Smooth muscle cell (in vitro differentiated cells): ENCODE results near the gene HYLS1. TPM values are rescaled to one million over a fixed set of nuclear protein-coding genes. Genes with fewer than 3 reads are reported as not detected.

ENCODE experiments used
- DNase-seq: peaks from one replicate; lab custom pipeline; 2025; ENCODE audit not compliant: unreplicated experiment; lab: John Stamatoyannopoulos, UW
- H2AFZ ChIP-seq: fragments of 200-600 bp; sonication (generic); 2 replicates; pipeline ENCODE4 v1.6.0; 2016; ENCODE audit warnings: antibody characterized with exemption, low read depth, mild to moderate bottlenecking
- H3F3A ChIP-seq: fragments of 200-600 bp; sonication (generic); 2 replicates; pipeline ENCODE4 v1.6.0; 2017; ENCODE audit warnings: antibody characterized with exemption, low read depth
- H3K27ac ChIP-seq: fragments of 200-600 bp; sonication (generic); 2 replicates; pipeline ENCODE4 v1.5.1; 2016; ENCODE audit warnings: low read depth, mild to moderate bottlenecking
- H3K27me3 ChIP-seq: fragments of 200-600 bp; sonication (generic); 2 replicates; pipeline ENCODE4 v1.6.1; 2016; ENCODE audit warnings: low read depth, mild to moderate bottlenecking
- H3K36me3 ChIP-seq: fragments of 200-600 bp; sonication (generic); 2 replicates; pipeline ENCODE4 v1.5.1; 2016; ENCODE audit warnings: low read depth
- H3K4me1 ChIP-seq: fragments of 200-600 bp; sonication (generic); 2 replicates; pipeline ENCODE4 v1.5.1; 2016; ENCODE audit warnings: low read depth
- H3K4me2 ChIP-seq: fragments of 200-600 bp; sonication (generic); 2 replicates; pipeline ENCODE4 v1.6.0; 2016; ENCODE audit warnings: mild to moderate bottlenecking
- H3K4me3 ChIP-seq: fragments of 200-600 bp; sonication (generic); 2 replicates; pipeline ENCODE4 v1.5.1; 2016; ENCODE audit warnings: mild to moderate bottlenecking
- H3K79me2 ChIP-seq: fragments of 200-600 bp; sonication (generic); 2 replicates; pipeline ENCODE4 v1.6.0; 2016; ENCODE audit warnings: low read depth, mild to moderate bottlenecking
- H3K9ac ChIP-seq: fragments of 200-600 bp; sonication (generic); 2 replicates; pipeline ENCODE4 v1.6.0; 2016; ENCODE audit warnings: low read depth
- H3K9me3 ChIP-seq: fragments of 200-600 bp; sonication (generic); replicated peaks from 2 replicates; pipeline ENCODE4 v1.5.1; 2016; ENCODE audit warnings: low read depth
- H4K20me1 ChIP-seq: fragments of 200-600 bp; sonication (generic); 2 replicates; pipeline ENCODE4 v1.6.0; 2016; ENCODE audit warnings: low read depth
- CTCF ChIP-seq: fragments of 200-600 bp; sonication (generic); IDR thresholded peaks from 2 replicates; pipeline ENCODE4 v1.5.1; 2017; ENCODE audit warnings: borderline replicate concordance, mild to moderate bottlenecking, antibody characterized with exemption; ENCODE audit not compliant: insufficient read depth, poor library complexity, severe bottlenecking
- WGBS: methylation state at CpG from one replicate; pipeline ENCODE4 v1.1.7; 2016; ENCODE audit warnings: low lambda C conversion rate; 5-methylcytosine and 5-hydroxymethylcytosine counted together
- polyA plus RNA-seq: library from polyadenylated mRNA; unstranded; fragments of >200 nt; fragmentation: Nextera tagmentation; extraction: Ambion mirVana; gene quantifications from 2 replicates; pipeline ENCODE4 v1.2.1, GENCODE V29; 2016
- total RNA-seq: library from RNA; depleted of rRNA; stranded (reverse); fragments of >200 nt; gene quantifications from 2 replicates; pipeline ENCODE4 v1.2.3, GENCODE V29; 2014

Gene HYLS1
- total and polyA plus RNA-seq, 2 experiments from 2014 or later: 4.1 to 6.4 TPM

GRCh38 chr11:125948278-125949051, 61.0 kb downstream of the HYLS1 start:
- H4K20me1 ChIP-seq: no peaks in the 10 kb centered on the region
- no peak overlapping the region for H2AFZ ChIP-seq
- DNase-seq: no peak
- H3K79me2 ChIP-seq: no peaks in the 10 kb centered on the region
- H3K4me3 ChIP-seq: no peak overlapping the region
- no peak overlapping the region for H3K9ac ChIP-seq
- H3K4me1 ChIP-seq: no peaks in the 10 kb centered on the region
- H3F3A ChIP-seq: no peaks in the 10 kb centered on the region
- no peaks in the 10 kb centered on the region for H3K27me3 ChIP-seq
- H3K4me2 ChIP-seq: no peak overlapping the region
- 92% methylated on average over 23 of the region's 23 CpGs for WGBS
- H3K27ac ChIP-seq: no peak overlapping the region
- TF ChIP-seq CTCF: no peak
- H3K36me3 ChIP-seq: no peaks in the 10 kb centered on the region
- no peaks in the 10 kb centered on the region for H3K9me3 ChIP-seq

- H3K9me3 ChIP-seq: no peaks in the 10 kb centered on the region
- H3F3A ChIP-seq: no peaks in the 10 kb centered on the region
- H4K20me1 ChIP-seq: no peaks in the 10 kb centered on the region
- H3K27ac ChIP-seq: no peak overlapping the region
- H2AFZ ChIP-seq: no peak overlapping the region
- TF ChIP-seq CTCF: no peak
- H3K27me3 ChIP-seq: no peaks in the 10 kb centered on the region
- H3K9ac ChIP-seq: no peak overlapping the region
- H3K36me3 ChIP-seq: no peaks in the 10 kb centered on the region
- H3K4me3 ChIP-seq: no peak overlapping the region
- no peak for DNase-seq
- H3K4me2 ChIP-seq: no peak overlapping the region
- WGBS: 93% methylated on average over 20 of the region's 22 CpGs
- H3K79me2 ChIP-seq: no peaks in the 10 kb centered on the region
- H3K4me1 ChIP-seq: no peaks in the 10 kb centered on the region
Observed at GRCh38 chr11:125949271-125950177, 62.1 kb downstream of the HYLS1 start.

GRCh38 chr11:125950178-125950490, 62.7 kb downstream of the HYLS1 start:
- no peak overlapping the region for H2AFZ ChIP-seq
- no peaks in the 10 kb centered on the region for H3K9me3 ChIP-seq
- H3K4me2 ChIP-seq: no peak overlapping the region
- no peak overlapping the region for H3K4me3 ChIP-seq
- H3K79me2 ChIP-seq: no peaks in the 10 kb centered on the region
- no peaks in the 10 kb centered on the region for H3K4me1 ChIP-seq
- whole genome bisulfite sequencing: 94% methylated on average over 11 of the region's 11 CpGs
- H4K20me1 ChIP-seq: no peaks in the 10 kb centered on the region
- H3K27ac ChIP-seq: no peak overlapping the region
- no peaks in the 10 kb centered on the region for H3K36me3 ChIP-seq
- no peaks in the 10 kb centered on the region for H3K27me3 ChIP-seq
- H3F3A ChIP-seq: no peaks in the 10 kb centered on the region
- no peak for DNase-seq
- H3K9ac ChIP-seq: no peak overlapping the region
- TF ChIP-seq CTCF: no peak

Other genes with a start within 250 kb of the HYLS1 start
- not detected in 2 replicates for gene ACRV1, start 206.8 kb upstream of the HYLS1 start, total RNA-seq
- 0.25 and 0.37 TPM in 2 replicates for gene ACRV1, start 206.8 kb upstream of the HYLS1 start, polyA plus RNA-seq
- not detected in 2 replicates for gene PATE1, start 141.4 kb upstream of the HYLS1 start, total RNA-seq
- not detected in 2 replicates for gene PATE1, start 141.4 kb upstream of the HYLS1 start, polyA plus RNA-seq
- gene PATE2, start 108.8 kb upstream of the HYLS1 start, total RNA-seq: not detected in 2 replicates
- gene PATE2, start 108.8 kb upstream of the HYLS1 start, polyA plus RNA-seq: 0.37 TPM in 1 of 2 replicates, not detected in the other
- gene PATE3, start 99.5 kb upstream of the HYLS1 start, total RNA-seq: not detected in 2 replicates
- not detected in 2 replicates for gene PATE3, start 99.5 kb upstream of the HYLS1 start, polyA plus RNA-seq
- not detected in 2 replicates for gene PATE4, start 54.4 kb upstream of the HYLS1 start, total RNA-seq
- not detected in 2 replicates for gene PATE4, start 54.4 kb upstream of the HYLS1 start, polyA plus RNA-seq
- gene PUS3, start 15.5 kb downstream of the HYLS1 start, total RNA-seq: 10.9 and 20.3 TPM in 2 replicates
- gene PUS3, start 15.5 kb downstream of the HYLS1 start, polyA plus RNA-seq: 9.9 and 12.2 TPM in 2 replicates
- 0.09 TPM in 1 of 2 replicates, not detected in the other for gene DDX25, start 16.8 kb downstream of the HYLS1 start, total RNA-seq
- 0.12 TPM in 1 of 2 replicates, not detected in the other for gene DDX25, start 16.8 kb downstream of the HYLS1 start, polyA plus RNA-seq
- gene VSIG10L2, start 58.4 kb downstream of the HYLS1 start, total RNA-seq: not detected in 2 replicates
- not detected in 2 replicates for gene VSIG10L2, start 58.4 kb downstream of the HYLS1 start, polyA plus RNA-seq
- 14.8 and 21.1 TPM in 2 replicates for gene CDON, start 175.2 kb downstream of the HYLS1 start, total RNA-seq
- 1.6 and 7.0 TPM in 2 replicates for gene CDON, start 175.2 kb downstream of the HYLS1 start, polyA plus RNA-seq